TTC549 (cell line): ENCODE measurements around the gene OR10A3.

Source experiments
- FAIRE-seq: peaks from 2 replicates; lab custom pipeline; 2012; peaks lifted over from hg19 to GRCh38; lab: Jason Lieb, UNC

The OR10A3 gene

DNA sequence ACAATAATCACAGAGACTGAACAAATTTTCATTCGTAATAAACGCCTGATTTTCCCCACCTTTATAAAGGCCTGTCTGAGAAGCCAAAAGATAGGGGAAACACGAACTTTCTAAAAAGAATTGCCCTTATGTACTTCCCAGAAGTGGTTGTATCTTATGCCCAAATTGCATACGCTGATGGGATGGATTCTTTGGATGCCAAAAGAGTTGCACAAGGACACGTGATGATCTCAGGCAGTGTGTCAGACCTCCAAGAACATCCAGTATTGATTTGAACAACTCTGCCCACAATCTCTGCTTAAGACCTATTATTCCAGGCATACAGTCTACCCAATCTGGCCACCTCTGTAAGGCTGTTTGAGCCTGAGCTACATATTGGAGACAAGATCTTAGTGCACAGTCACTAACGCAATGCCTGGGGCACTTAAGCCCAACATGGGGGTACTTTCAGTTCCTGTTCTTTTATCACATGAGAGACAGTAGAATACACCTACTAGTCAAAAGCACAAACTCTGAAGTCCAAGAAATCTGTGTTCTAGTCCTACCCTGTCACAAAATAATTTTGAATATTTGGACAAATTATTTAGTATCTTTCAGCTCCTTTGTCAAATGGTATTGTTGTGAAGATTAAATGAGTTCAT is 49.3 kb downstream of the OR10A3 start:
- no peak for FAIRE-seq

- no peak for FAIRE-seq
Measured at GRCh38 chr11:7890417-7891172, 50.9 kb downstream of the OR10A3 start.

DNA sequence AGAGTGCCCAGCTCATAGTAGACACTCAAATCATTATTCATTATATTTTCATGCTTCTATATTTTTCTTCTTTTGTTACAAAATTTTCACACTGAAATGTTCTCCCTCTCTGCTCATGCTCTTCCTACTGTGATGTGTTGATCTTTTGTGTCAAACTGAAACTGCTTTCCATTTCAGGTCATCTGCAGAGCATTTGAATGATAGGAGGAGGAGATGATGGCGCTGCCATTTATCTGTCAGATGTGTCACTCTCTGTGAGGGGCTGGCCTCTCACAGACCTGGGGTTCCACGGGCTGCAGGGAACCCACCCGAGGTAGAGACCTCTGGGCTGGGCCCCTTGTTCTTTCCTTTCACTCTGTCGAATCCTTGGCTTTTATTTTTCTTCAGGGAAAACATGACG is 51.5 kb downstream of the OR10A3 start:
- no peak for FAIRE-seq
